GM12878 (cell line): ENCODE results near the gene TBC1D1. TPM values are rescaled to one million over a fixed set of nuclear protein-coding genes. Genes with fewer than 3 reads are reported as not detected.

Experiments used
- ATAC-seq: fragments of 200-7000 bp; cut with Tn5 transposase; 3 replicates; pipeline ENCODE4 v1.9.1; 2020; ENCODE audit warnings: mild to moderate bottlenecking, moderate library complexity
- BruUV-seq: library from RNA; stranded (reverse); fragments of 400-500 nt; replicated peaks from 2 replicates; lab custom pipeline; 2021; lab: Mats Ljungman, UMichigan
- CTCF ChIA-PET: fragments of 300-600 bp; sonication (Branson Sonifier 250); formaldehyde crosslinking; extraction: SDS; loops from one replicate; lab custom pipeline; 2021; ENCODE audit warnings: inconsistent platforms; lab: Yijun Ruan, JAX
- POLR2A ChIA-PET: fragments of 350-600 bp; formaldehyde crosslinking; extraction: SDS; loops from one replicate; lab custom pipeline; 2021; ENCODE audit warnings: inconsistent platforms; lab: Charles Lee
- RAD21 ChIA-PET: fragments of 300-600 bp; sonication (Branson Sonifier 250); formaldehyde crosslinking; loops from one replicate; lab custom pipeline; 2023; ENCODE audit warnings: antibody characterized with exemption; ENCODE audit not compliant: unreplicated experiment; lab: Charles Lee
- SMC1A ChIA-PET: fragments of 300-600 bp; sonication (Branson Sonifier 250); formaldehyde crosslinking; loops from one replicate; lab custom pipeline; 2023; ENCODE audit not compliant: unreplicated experiment, uncharacterized antibody; lab: Charles Lee
- DNase-seq: peaks from one replicate; pipeline ENCODE4 v3.0.0-alpha.2; 2011; ENCODE audit warnings: low read depth, low spot score
- FAIRE-seq: peaks from 3 replicates; lab custom pipeline; 2011; peaks lifted over from hg19 to GRCh38; lab: Jason Lieb, UNC
- H2AFZ ChIP-seq: 2 replicates; pipeline ENCODE4 v1.6.0; 2011; ENCODE audit warnings: low read depth, low read length, control low read depth; ENCODE audit not compliant: control insufficient read depth
- H3K27ac ChIP-seq: 2 replicates; pipeline ENCODE4 v1.5.1; 2011; ENCODE audit warnings: control low read depth; ENCODE audit not compliant: control insufficient read depth, insufficient read depth
- H3K27me3 ChIP-seq, 2 experiments: replicated peaks in 1 of 2; 2 replicates each; pipeline versions ENCODE4 v1.6.0 to v1.6.1; 2011; ENCODE audit warnings: low read length in 1 of 2; ENCODE audit not compliant: control insufficient read depth in 2 of 2, insufficient read depth in 2 of 2
- H3K36me3 ChIP-seq, 2 experiments: 2 replicates each; pipeline ENCODE4 v1.5.1; 2011; ENCODE audit warnings: low read length in 1 of 2; ENCODE audit not compliant: control insufficient read depth in 2 of 2, insufficient read depth in 2 of 2
- H3K4me1 ChIP-seq: 2 replicates; pipeline ENCODE4 v1.6.1; 2011; ENCODE audit warnings: mild to moderate bottlenecking, low read length, moderate library complexity, mixed read lengths; ENCODE audit not compliant: control insufficient read depth, insufficient read depth
- H3K4me2 ChIP-seq: 2 replicates; pipeline ENCODE4 v1.6.0; 2011; ENCODE audit warnings: control low read depth; ENCODE audit not compliant: control insufficient read depth, insufficient read depth
- H3K4me3 ChIP-seq: fragments of 200-600 bp; sonication (generic); 2 replicates; pipeline ENCODE4 v1.5.1; 2016
- H3K79me2 ChIP-seq: 2 replicates; pipeline ENCODE4 v1.6.0; 2011; ENCODE audit warnings: low read length; ENCODE audit not compliant: control insufficient read depth, insufficient read depth
- H3K9ac ChIP-seq: 2 replicates; pipeline ENCODE4 v1.8.0; 2011; ENCODE audit warnings: low read length, control low read depth, mixed read lengths; ENCODE audit not compliant: control insufficient read depth, insufficient read depth
- H3K9me3 ChIP-seq: replicated peaks from 3 replicates; pipeline ENCODE4 v1.5.1; 2011; ENCODE audit warnings: mild to moderate bottlenecking, low read length; ENCODE audit not compliant: control insufficient read depth, insufficient read depth
- H4K20me1 ChIP-seq: 2 replicates; pipeline ENCODE4 v1.6.0; 2011; ENCODE audit not compliant: control insufficient read depth, insufficient read depth
- ATF7 ChIP-seq: fragments of 450-650 bp; IDR thresholded peaks from 2 replicates; pipeline ENCODE4 v1.6.1; 2016; ENCODE audit warnings: low read depth, mild to moderate bottlenecking
- BCL3 ChIP-seq: IDR thresholded peaks from 2 replicates; pipeline ENCODE4 v1.6.1; 2011; ENCODE audit warnings: borderline replicate concordance, low read depth, mild to moderate bottlenecking, moderate library complexity, low read length; ENCODE audit not compliant: insufficient read depth, poor library complexity, severe bottlenecking
- CHD1 ChIP-seq: IDR thresholded peaks from 2 replicates; pipeline ENCODE4 v1.6.1; 2012; ENCODE audit warnings: low read depth, low read length, improper control_type of control experiment
- CREM ChIP-seq: IDR thresholded peaks from 2 replicates; pipeline ENCODE4 v1.6.1; 2014; ENCODE audit warnings: antibody characterized with exemption, low read depth
- FOS ChIP-seq: IDR thresholded peaks from 3 replicates; pipeline ENCODE4 v1.6.1; 2011; ENCODE audit warnings: borderline replicate concordance; ENCODE audit not compliant: insufficient read length; ENCODE audit errors: extremely low read depth
- FOXM1 ChIP-seq: IDR thresholded peaks from 2 replicates; pipeline ENCODE4 v1.6.1; 2012; ENCODE audit warnings: low read depth, mild to moderate bottlenecking, inconsistent platforms, low read length, moderate library complexity
- HDAC2 ChIP-seq: fragments of 200-600 bp; sonication (generic); IDR thresholded peaks from 2 replicates; pipeline ENCODE4 v1.6.1; 2017
- KDM1A ChIP-seq: fragments of 200-600 bp; sonication (generic); IDR thresholded peaks from 2 replicates; pipeline ENCODE4 v1.6.1; 2016; ENCODE audit warnings: borderline replicate concordance
- MEF2A ChIP-seq: IDR thresholded peaks from 2 replicates; pipeline ENCODE4 v1.6.1; 2011; ENCODE audit warnings: low read depth, mild to moderate bottlenecking, low read length, moderate library complexity; ENCODE audit not compliant: insufficient read depth
- MTA2 ChIP-seq: fragments of 450-650 bp; IDR thresholded peaks from 2 replicates; pipeline ENCODE4 v1.6.1; 2016; ENCODE audit warnings: low read depth, mild to moderate bottlenecking, moderate library complexity
- NRF1 ChIP-seq: conservative IDR thresholded peaks from 2 replicates; pipeline ENCODE4 v1.6.1; 2011; ENCODE audit warnings: mild to moderate bottlenecking, low read depth, low read length, improper control_type of control experiment
- PBX3 ChIP-seq: IDR thresholded peaks from 2 replicates; pipeline ENCODE4 v1.6.1; 2011; ENCODE audit warnings: mild to moderate bottlenecking, low read depth, low read length, moderate library complexity; ENCODE audit not compliant: insufficient replicate concordance
- SUZ12 ChIP-seq: fragments of 200-600 bp; sonication (generic); IDR thresholded peaks from one replicate; pipeline ENCODE4 v1.6.1; 2018; ENCODE audit warnings: antibody characterized with exemption, mild to moderate bottlenecking; ENCODE audit not compliant: unreplicated experiment
- TAF1 ChIP-seq: IDR thresholded peaks from 2 replicates; pipeline ENCODE4 v1.6.1; 2011; ENCODE audit warnings: mild to moderate bottlenecking, low read depth, low read length, borderline replicate concordance
- TCF3 ChIP-seq: IDR thresholded peaks from 2 replicates; pipeline ENCODE4 v1.6.1; 2012; ENCODE audit warnings: low read depth, mild to moderate bottlenecking, low read length, borderline replicate concordance; ENCODE audit not compliant: insufficient read depth
- WGBS: methylation state at CpG from one replicate; pipeline ENCODE4 v1.1.6; 2016; ENCODE audit warnings: low lambda C conversion rate; ENCODE audit not compliant: insufficient replicate concordance, insufficient coverage; ENCODE audit errors: missing lambda C conversion rate; 5-methylcytosine and 5-hydroxymethylcytosine counted together
- in situ Hi-C: fragments of 300-500 bp; cut with MboI; formaldehyde crosslinking; loops from 9 replicates; pipeline ENCODE4 v1.14.3; 2018; ENCODE audit warnings: mixed read lengths
- intact Hi-C: fragments of 100-400 bp; cut with micrococcal nuclease; formaldehyde crosslinking; loops from one replicate; pipeline ENCODE4 v1.14.2; 2022; ENCODE audit not compliant: unreplicated experiment
- polyA plus RNA-seq, 11 experiments: library from polyadenylated mRNA; depleted of rRNA in 4 of 11; unstranded in 6 of 11; stranded (reverse) in 5 of 11; fragments of >200 nt; fragmentation: Nextera tagmentation in 4 of 11; fragmentation: Illumina TruSeq in 1 of 11; extraction: Ambion mirVana in 4 of 11; extraction: Trizol in 1 of 11; gene quantifications; 1 replicate in 1 of 11; 2 replicates in 10 of 11; pipeline versions ENCODE4 v1.2.1 to v1.2.3, GENCODE V29; 2011 to 2016; ENCODE audit warnings: inconsistent platforms in 2 of 11, missing spikeins in 2 of 11, low read depth in 1 of 11
- total RNA-seq, 4 experiments: library from RNA; depleted of rRNA in 3 of 4; stranded (reverse); fragments of >200 nt in 3 of 4; fragmentation: Illumina TruSeq in 1 of 4; extraction: Trizol in 1 of 4; gene quantifications; 2 replicates each; pipeline versions ENCODE4 v1.2.1 to v1.2.3, GENCODE V29; 2013 to 2021

Gene TBC1D1
- total and polyA plus RNA-seq, 10 of the 15 experiments (the other 5 are each of a cell fraction or from before 2014, with no cell fraction given): 5.3 to 102 (median 57.8) TPM

GRCh38 chr4:37858872-37859271 is 32.0 kb upstream of the TBC1D1 start:
- no peak overlapping the region for H3K9ac ChIP-seq
- intact Hi-C loops (no loop called here), in situ Hi-C loops (no loop called here)
- no peak for ATAC-seq
- no peak for TF ChIP-seq HDAC2
- no peak for TF ChIP-seq FOS
- no peak for TF ChIP-seq TCF3
- TF ChIP-seq, all 136 proteins: peak for 0
- ChIA-PET RAD21 (interaction anchor here (1.4 kb wide), 1 partner anchor 55 kb away, joined by 4 read pairs; no protein-coding TSS in a partner anchor), CTCF (no interaction called here), POLR2A (interaction anchor here (0.7 kb wide), 2 partner anchors 17 to 1077 kb away, joined by 3 read pairs; no protein-coding TSS in a partner anchor), SMC1A (interaction anchor here (0.9 to 3.1 kb wide), 4 partner anchors 7 to 30 kb away, joined by 3 to 20 read pairs (median 3); no protein-coding TSS in a partner anchor)
- no peaks in the 10 kb centered on the region for H3K4me1 ChIP-seq
- no peak overlapping the region for H3K4me3 ChIP-seq
- no peaks in the 10 kb centered on the region for H4K20me1 ChIP-seq
- no peak overlapping the region for H2AFZ ChIP-seq
- H3K79me2 ChIP-seq: no peaks in the 10 kb centered on the region
- H3K9me3 ChIP-seq: no peaks in the 10 kb centered on the region
- BruUV-seq: no TSS peak
- no peak overlapping the region for H3K27ac ChIP-seq
- DNase-seq (no peak), FAIRE-seq (no peak)
- no peaks in the 10 kb centered on the region for H3K27me3 ChIP-seq
- peaks cover 2 to 4% of the 10 kb centered on the region in 2 experiments; a peak in 3 of 4 replicates for H3K36me3 ChIP-seq
- H3K4me2 ChIP-seq: no peak overlapping the region

GRCh38 chr4:37860266-37860665 is 30.6 kb upstream of the TBC1D1 start:
- no TSS peak for BruUV-seq
- Histone ChIP-seq H3K4me2 (no peak overlapping the region), H3K27me3 (no peaks in the 10 kb centered on the region), H3K36me3 (peaks cover 2 to 4% of the 10 kb centered on the region in 2 experiments; a peak in 3 of 4 replicates), H3K4me3 (no peak overlapping the region), H4K20me1 (no peaks in the 10 kb centered on the region), H3K9me3 (no peaks in the 10 kb centered on the region), H3K9ac (no peak overlapping the region), H3K4me1 (no peaks in the 10 kb centered on the region; the same call in 1 of the 2 replicates), H3K27ac (no peak overlapping the region), H2AFZ (no peak overlapping the region), H3K79me2 (no peaks in the 10 kb centered on the region)
- DNase-seq: no peak
- ChIA-PET RAD21 (interaction anchor here (2.0 kb wide), 1 partner anchor 118 kb away, joined by 5 read pairs; no protein-coding TSS in a partner anchor), POLR2A (interaction anchor here (0.6 kb wide), 1 partner anchor 151 kb away, joined by 3 read pairs; no protein-coding TSS in a partner anchor), CTCF (interaction anchor here (0.8 to 1.5 kb wide), 5 partner anchors 10 to 175 kb away, joined by 3 to 6 read pairs (median 3); no protein-coding TSS in a partner anchor), SMC1A (interaction anchor here (1.1 to 3.1 kb wide), 5 partner anchors 9 to 203 kb away, joined by 3 to 20 read pairs (median 4); no protein-coding TSS in a partner anchor)
- intact Hi-C loops (no loop called here), in situ Hi-C loops (no loop called here)
- FAIRE-seq: no peak
- WGBS: 90% methylated on average over 1 of the region's 1 CpG
- ATAC-seq: no peak
- TF ChIP-seq NRF1 (no peak), SUZ12 (no peak), ATF7 (no peak), BCL3 (no peak), CREM (no peak), MTA2 (no peak), CHD1 (no peak), FOXM1 (no peak), KDM1A (no peak), MEF2A (no peak), PBX3 (no peak), TAF1 (no peak)
